Cerebellar nuclear complex (tissue), 1 donor: ENCODE measurements around the gene C16orf92.

Experiments
- DNase-seq, 2 experiments: peaks; one replicate each; lab custom pipeline; 2025; lab: John Stamatoyannopoulos, UW

Gene C16orf92

GRCh38 chr16:30022887-30023286, at the start of gene C16orf92:
TSS of gene C16orf92 (plus strand) at chr16:30023198. CDS start at chr16:30023341, 143 bp downstream.
- DNase-seq = no peak

- peak; percentile 97 to 99 for DNase-seq
Observed at GRCh38 chr16:29973384-29974246, 49.4 kb upstream of the C16orf92 start, which contains the start of gene TAOK2. TSS of gene TAOK2 (plus strand) at chr16:29973868. CDS start at chr16:29977773, 3,905 bp downstream.

GRCh38 chr16:29974291-29975133, 48.5 kb upstream of the C16orf92 start:
- no peak for DNase-seq

GRCh38 chr16:29975134-29975538, 47.9 kb upstream of the C16orf92 start:
- DNase-seq = no peak

GRCh38 chr16:29975811-29976511, 47.0 kb upstream of the C16orf92 start:
- DNase-seq = no peak

GRCh38 chr16:29977063-29977825, 45.8 kb upstream of the C16orf92 start:
- DNase-seq = no peak

- DNase-seq = no peak
Observed at GRCh38 chr16:29978081-29978480, 44.9 kb upstream of the C16orf92 start.

- DNase-seq = no peak
Observed at GRCh38 chr16:29978564-29979270, 44.3 kb upstream of the C16orf92 start.

- DNase-seq = no peak
Observed at GRCh38 chr16:29982560-29983419, 40.2 kb upstream of the C16orf92 start.

- DNase-seq = no peak
Observed at GRCh38 chr16:29983420-29984136, 39.4 kb upstream of the C16orf92 start.

- no peak for DNase-seq
Observed at GRCh38 chr16:29984137-29984763, 38.7 kb upstream of the C16orf92 start.

- no peak for DNase-seq
Observed at GRCh38 chr16:29984764-29985147, 38.2 kb upstream of the C16orf92 start.

- DNase-seq = no peak
Observed at GRCh38 chr16:29985271-29985811, 37.7 kb upstream of the C16orf92 start.

- no peak for DNase-seq
Observed at GRCh38 chr16:29986231-29986630, 36.8 kb upstream of the C16orf92 start.

- DNase-seq = no peak
Observed at GRCh38 chr16:29986931-29987330, 36.1 kb upstream of the C16orf92 start.

- no peak for DNase-seq
Observed at GRCh38 chr16:29987371-29988085, 35.5 kb upstream of the C16orf92 start.

- no peak for DNase-seq
Observed at GRCh38 chr16:29988346-29989075, 34.5 kb upstream of the C16orf92 start.
